ENCODE measurements around the gene SCYL1.

- TF ChIP-seq CTCF (IDR thresholded peaks at IDR 0.05) (peak in 3 of 4 experiments; percentile 39 to 60 (median 55)), POLR2A (IDR thresholded peaks at IDR 0.05) (no peak)
Measured at GRCh38 chr11:65571940-65572339, 47.1 kb downstream of the SCYL1 start.
